DMS53 treated with DMSO at 0.1 percent for 48 hours (cell line): ENCODE results near the gene UNC119.

Experiments used
- DNase-seq: peaks from one replicate; lab custom pipeline; 2025; ENCODE audit not compliant: unreplicated experiment; lab: John Stamatoyannopoulos, UW

UNC119 gene

GRCh38 chr17:28545141-28545503, 7.3 kb downstream of the UNC119 start:
- no peak for DNase-seq

GRCh38 chr17:28544402-28545140, 7.9 kb downstream of the UNC119 start:
- no peak for DNase-seq

DNA sequence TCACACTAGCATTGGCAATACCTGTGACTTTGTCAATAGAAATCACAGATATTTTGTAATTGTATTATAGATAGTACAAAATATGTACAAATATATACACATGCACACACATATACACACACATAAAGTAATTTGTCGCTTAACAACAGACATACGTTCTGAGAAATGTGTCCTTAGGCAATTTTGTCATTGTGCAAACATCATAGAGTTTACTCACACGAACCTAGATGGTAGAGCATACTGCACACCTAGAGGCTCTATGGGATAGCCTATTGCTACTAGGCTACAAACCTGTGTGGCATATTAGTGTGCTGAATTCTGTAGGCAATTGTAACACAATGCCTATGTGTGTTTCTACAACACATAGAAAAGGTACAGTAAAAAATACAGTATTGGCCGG, 11.0 kb downstream of the UNC119 start:
- no peak for DNase-seq

- no peak for DNase-seq
Measured at GRCh38 chr17:28540231-28540630, 12.2 kb downstream of the UNC119 start.

DNA sequence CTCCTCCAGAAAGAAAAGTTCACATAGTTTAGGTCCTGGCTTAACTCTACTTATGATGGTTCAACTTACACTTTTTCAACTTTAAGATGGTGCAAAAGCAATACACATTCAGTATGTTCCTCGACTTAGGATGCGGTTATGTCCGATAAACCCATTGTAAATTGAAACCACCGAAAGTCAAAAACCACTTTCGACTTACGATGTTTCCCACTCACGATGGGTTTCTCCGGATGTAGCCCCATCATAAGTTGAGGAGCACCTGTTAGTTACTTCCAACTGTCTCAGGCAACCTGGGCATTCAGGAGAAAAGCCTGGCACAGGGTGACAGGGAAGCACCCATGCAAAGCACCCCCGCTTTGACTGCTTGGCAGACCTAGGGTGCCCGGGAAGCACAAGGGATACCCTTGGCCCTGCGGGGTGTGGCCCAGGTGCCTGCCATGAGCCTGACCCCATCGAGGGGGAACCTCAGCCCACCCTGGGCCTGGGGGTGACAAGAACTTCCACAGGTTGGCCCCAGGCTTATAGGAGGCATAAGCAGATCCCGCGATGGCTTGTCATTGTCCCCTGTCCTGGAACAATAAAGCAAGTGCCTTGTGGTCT, 14.0 kb downstream of the UNC119 start:
- no peak for DNase-seq

- DNase-seq: no peak
Measured at GRCh38 chr17:28537219-28537610, 15.2 kb downstream of the UNC119 start.

DNA sequence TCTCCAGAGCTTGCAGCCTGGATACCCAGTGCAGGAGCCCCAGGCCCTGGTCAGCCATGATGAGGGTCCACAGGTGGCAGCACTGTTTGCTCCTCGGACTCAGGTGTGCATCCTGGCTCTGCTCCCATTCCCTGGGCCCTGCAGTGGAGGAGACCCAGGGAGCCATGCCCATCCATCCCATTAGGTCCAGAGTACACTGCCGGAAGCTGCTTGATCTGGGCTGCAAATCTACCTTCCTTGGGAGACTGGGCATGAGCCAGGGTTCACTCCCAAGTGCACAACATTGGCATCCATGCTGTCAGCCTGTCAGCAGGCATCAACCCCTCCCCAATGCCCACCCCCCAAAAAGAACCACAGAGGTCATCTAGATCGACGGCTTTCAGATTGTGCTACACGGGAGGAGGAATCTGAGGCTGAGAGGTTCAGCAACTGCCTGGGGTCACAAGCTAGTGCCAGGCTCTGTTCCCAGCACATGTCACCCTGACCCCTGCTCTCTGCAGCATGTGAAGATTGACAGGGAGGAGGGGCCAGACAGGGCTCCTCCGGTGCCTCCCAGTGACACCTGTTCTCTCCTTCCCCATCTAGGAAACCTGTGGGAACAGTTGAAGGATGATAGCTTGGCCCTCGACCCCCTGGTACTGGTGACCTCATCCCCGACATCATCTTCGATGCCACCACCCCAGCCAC, 15.7 kb downstream of the UNC119 start:
- DNase-seq: no peak

DNA sequence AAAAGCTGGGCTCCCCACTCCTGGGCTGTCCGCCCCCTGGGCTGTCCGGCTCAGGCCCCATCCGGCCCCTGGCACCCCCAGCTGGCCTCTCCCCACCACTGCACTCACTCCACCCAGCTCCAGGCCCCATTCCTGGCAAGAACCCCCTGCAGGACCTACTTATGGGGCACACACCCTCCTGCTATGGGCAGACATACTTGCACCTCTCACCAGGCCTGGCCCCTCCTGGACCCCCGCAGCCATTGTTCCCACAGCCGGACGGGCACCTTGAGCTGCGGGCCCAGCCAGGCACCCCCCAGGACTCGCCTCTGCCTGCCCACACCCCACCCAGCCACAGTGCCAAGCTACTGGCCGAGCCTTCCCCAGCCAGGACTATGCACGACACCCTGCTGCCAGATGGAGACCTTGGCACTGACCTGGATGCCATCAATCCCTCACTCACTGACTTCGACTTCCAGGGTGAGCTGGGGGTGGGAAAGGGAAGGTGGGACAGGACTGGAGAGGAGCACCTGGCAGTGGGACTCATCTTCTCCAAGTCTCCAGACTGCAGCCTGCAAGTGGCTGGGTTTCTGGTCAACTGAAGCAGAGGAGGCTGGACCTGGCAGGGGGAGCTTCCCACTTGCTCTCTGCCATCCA, 17.6 kb downstream of the UNC119 start:
- DNase-seq: no peak

- no peak for DNase-seq
Measured at GRCh38 chr17:28533091-28533807, 19.2 kb downstream of the UNC119 start.

- no peak for DNase-seq
Measured at GRCh38 chr17:28532050-28532960, 20.1 kb downstream of the UNC119 start.

GRCh38 chr17:28530926-28531325, 21.5 kb downstream of the UNC119 start:
- DNase-seq: no peak

DNA sequence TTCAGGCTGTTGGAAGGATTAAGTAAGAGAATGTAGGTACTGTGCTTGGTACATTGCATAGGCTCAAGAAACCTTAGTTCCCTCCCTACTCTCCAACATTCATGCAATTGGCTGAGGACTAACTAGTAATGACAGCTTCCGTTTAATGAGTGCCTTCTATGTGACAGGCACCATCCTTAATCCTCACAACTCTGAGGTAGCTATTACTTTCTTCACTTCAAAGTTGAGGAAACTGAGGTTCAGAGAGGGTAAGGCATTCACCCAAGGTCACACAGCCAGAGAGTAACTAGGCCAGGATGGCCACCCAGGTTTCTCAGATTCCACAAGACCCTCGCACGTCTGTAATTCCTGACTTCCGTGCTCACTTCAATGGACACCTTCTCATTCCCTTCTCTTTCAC, 22.2 kb downstream of the UNC119 start:
- no peak for DNase-seq

DNA sequence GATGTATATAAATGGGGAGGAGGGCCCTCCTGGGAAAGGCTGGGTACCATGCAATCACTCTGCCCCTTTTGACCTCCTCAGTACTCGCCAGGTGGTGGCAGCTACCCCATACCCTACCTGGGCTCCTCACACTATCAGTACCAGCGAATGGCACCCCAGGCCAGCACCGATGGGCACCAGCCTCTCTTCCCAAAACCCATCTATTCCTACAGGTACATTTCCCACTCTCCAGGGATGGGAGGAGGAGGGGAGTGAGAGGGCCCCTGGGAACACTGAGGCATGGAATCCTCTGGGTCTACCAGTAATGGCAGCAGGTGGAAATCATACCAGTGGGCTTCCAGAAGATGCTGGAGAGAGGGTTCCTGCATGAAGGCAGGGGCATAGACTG, 23.4 kb downstream of the UNC119 start:
- DNase-seq: no peak

GRCh38 chr17:28528327-28529012, 24.0 kb downstream of the UNC119 start:
- DNase-seq: no peak

GRCh38 chr17:28527859-28528258, 24.6 kb downstream of the UNC119 start:
- DNase-seq: no peak

- DNase-seq: no peak
Measured at GRCh38 chr17:28527181-28527681, 25.2 kb downstream of the UNC119 start.

- no peak for DNase-seq
Measured at GRCh38 chr17:28526381-28526780, 26.0 kb downstream of the UNC119 start.

GRCh38 chr17:28524476-28525424, 27.7 kb downstream of the UNC119 start:
- DNase-seq: no peak
